Measurements from ENCODE around the gene RPN2. TPM values are rescaled to one million over a fixed set of nuclear protein-coding genes. Genes with fewer than 3 reads are reported as not detected.
A peak's percentile ranks its signal among the peaks of the same experiment; 100 is the strongest.

RPN2 gene
- total and polyA plus RNA-seq, 2 of the 13 experiments (the other 11 are each of a cell fraction or from before 2014, with no cell fraction given): 587 to 1,818 TPM

DNA sequence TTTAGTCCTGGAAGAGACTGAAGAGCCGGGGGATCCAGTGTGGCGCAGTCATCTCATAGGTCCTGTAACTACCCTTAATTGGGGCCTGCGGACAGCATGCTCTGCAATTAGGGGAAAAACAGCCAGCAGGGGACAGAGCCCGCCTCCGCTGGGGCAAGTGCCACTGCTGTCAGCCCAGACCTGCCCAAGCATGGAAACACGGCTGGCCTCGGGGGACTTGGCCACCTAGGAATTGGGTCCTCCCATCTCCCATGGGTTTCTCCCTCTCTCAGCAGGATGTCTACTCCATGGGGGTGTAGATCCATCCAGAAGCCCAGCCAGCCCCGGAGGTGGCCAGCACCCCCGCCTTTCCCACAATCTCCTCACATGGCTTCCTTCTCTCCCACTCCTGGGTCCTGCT lies 78.9 kb downstream of the RPN2 start:
- peaks cover 14 to 61% of the 10 kb centered on the region in 2 experiments; a peak in 4 of 5 replicates for H3K27me3 ChIP-seq (ENCODE audit: control insufficient read depth in 1 of 2, insufficient read depth in 2 of 2, low read length in 2 of 2)
- FAIRE-seq: no peak
- TF ChIP-seq STAG1 (CRISPR knock-in tag; IDR thresholded peaks at IDR 0.05) (peak; percentile 21), ZNF296 (CRISPR knock-in tag; conservative IDR thresholded peaks at IDR 0.05) (0 out of 2 replicates have a peak, but pooled peaks have one; percentile 43)
- TF ChIP-seq, protein P1, sequence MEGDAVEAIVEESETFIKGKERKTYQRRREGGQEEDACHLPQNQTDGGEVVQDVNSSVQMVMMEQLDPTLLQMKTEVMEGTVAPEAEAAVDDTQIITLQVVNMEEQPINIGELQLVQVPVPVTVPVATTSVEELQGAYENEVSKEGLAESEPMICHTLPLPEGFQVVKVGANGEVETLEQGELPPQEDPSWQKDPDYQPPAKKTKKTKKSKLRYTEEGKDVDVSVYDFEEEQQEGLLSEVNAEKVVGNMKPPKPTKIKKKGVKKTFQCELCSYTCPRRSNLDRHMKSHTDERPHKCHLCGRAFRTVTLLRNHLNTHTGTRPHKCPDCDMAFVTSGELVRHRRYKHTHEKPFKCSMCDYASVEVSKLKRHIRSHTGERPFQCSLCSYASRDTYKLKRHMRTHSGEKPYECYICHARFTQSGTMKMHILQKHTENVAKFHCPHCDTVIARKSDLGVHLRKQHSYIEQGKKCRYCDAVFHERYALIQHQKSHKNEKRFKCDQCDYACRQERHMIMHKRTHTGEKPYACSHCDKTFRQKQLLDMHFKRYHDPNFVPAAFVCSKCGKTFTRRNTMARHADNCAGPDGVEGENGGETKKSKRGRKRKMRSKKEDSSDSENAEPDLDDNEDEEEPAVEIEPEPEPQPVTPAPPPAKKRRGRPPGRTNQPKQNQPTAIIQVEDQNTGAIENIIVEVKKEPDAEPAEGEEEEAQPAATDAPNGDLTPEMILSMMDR (CRISPR knock-in tag; IDR thresholded peaks at IDR 0.05): peak; percentile 23; the same call in 1 of the 2 replicates
- TF ChIP-seq, protein P2, sequence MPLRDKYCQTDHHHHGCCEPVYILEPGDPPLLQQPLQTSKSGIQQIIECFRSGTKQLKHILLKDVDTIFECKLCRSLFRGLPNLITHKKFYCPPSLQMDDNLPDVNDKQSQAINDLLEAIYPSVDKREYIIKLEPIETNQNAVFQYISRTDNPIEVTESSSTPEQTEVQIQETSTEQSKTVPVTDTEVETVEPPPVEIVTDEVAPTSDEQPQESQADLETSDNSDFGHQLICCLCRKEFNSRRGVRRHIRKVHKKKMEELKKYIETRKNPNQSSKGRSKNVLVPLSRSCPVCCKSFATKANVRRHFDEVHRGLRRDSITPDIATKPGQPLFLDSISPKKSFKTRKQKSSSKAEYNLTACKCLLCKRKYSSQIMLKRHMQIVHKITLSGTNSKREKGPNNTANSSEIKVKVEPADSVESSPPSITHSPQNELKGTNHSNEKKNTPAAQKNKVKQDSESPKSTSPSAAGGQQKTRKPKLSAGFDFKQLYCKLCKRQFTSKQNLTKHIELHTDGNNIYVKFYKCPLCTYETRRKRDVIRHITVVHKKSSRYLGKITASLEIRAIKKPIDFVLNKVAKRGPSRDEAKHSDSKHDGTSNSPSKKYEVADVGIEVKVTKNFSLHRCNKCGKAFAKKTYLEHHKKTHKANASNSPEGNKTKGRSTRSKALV (CRISPR knock-in tag; IDR thresholded peaks at IDR 0.05): no peak
- no TSS peak for BruUV-seq (replicated peaks)
- 27% methylated on average over 9 of the region's 9 CpGs for WGBS (ENCODE audit: low lambda C conversion rate)
- no peaks in the 10 kb centered on the region for H3K79me2 ChIP-seq (ENCODE audit: insufficient read depth, low read length)
- intact Hi-C loops (cut with micrococcal nuclease; ENCODE audit: unreplicated experiment): no loop called here
- peak; percentile 51 for ATAC-seq
- no peaks in the 10 kb centered on the region for H4K20me1 ChIP-seq (ENCODE audit: insufficient read depth, low read length)
- no peaks in the 10 kb centered on the region for H3K9me3 ChIP-seq (ENCODE audit: low read length)
- no peak overlapping the region for H3K4me3 ChIP-seq (replicated peaks in 1 of 3; ENCODE audit: insufficient read depth in 1 of 3, low read depth in 2 of 3, low read length in 3 of 3)
- no peak overlapping the region for H3K27ac ChIP-seq (ENCODE audit: extremely low read length, insufficient read depth, low read length)
- POLR2A ChIA-PET: no interaction called here
- no peak overlapping the region for H3K9ac ChIP-seq (ENCODE audit: insufficient read depth, low read depth, low read length)
- DNase-seq (ENCODE audit: low spot score): no peak
- no peaks in the 10 kb centered on the region for H3K36me3 ChIP-seq (replicated peaks in 1 of 2; ENCODE audit: control insufficient read depth in 1 of 2, insufficient read depth in 2 of 2, low read length in 2 of 2)
- H3K4me1 ChIP-seq (ENCODE audit: insufficient read depth, low read length): no peaks in the 10 kb centered on the region
- no peak overlapping the region for H2AFZ ChIP-seq (ENCODE audit: low read length)
- in situ Hi-C loops (cut with HindIII; ENCODE audit: extremely low pct_ligation_motif_present, low pct_unique_long_range_greater_than_20kb): no loop called here
- CTCF ChIA-PET (ENCODE audit: low intra/inter-chr PET ratio, low total read pairs): no interaction called here
- no peak overlapping the region for H3K4me2 ChIP-seq (ENCODE audit: low read depth, low read length)

DNA sequence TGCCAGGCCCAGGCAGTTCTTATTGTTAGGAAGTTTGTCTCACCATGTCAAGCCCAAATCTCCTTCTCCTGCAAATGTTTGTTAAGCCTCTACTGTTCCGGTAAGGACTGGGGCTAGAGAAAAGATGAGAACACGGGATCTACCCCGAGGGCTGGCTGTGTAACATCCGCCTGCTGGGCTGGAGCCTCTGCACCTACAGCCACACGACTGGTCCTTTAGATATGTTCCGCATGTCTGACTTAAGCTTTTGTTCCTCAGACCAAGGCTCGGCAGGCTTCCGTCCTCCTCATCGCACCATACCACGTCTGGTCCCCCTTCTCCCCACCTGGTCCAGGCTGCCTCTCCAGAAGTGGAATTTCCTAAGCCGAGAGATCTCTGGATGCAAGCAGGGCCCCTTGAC lies 79.9 kb downstream of the RPN2 start:
- Histone ChIP-seq H3K36me3 (replicated peaks in 1 of 2; ENCODE audit: control insufficient read depth in 1 of 2, insufficient read depth in 2 of 2, low read length in 2 of 2) (no peaks in the 10 kb centered on the region), H3K27me3 (ENCODE audit: control insufficient read depth in 1 of 2, insufficient read depth in 2 of 2, low read length in 2 of 2) (peaks cover 12 to 62% of the 10 kb centered on the region in 2 experiments; a peak in 4 of 5 replicates), H3K79me2 (ENCODE audit: insufficient read depth, low read length) (no peaks in the 10 kb centered on the region), H3K4me2 (ENCODE audit: low read depth, low read length) (no peak overlapping the region), H4K20me1 (ENCODE audit: insufficient read depth, low read length) (no peaks in the 10 kb centered on the region), H3K9ac (ENCODE audit: insufficient read depth, low read depth, low read length) (no peak overlapping the region), H3K27ac (ENCODE audit: extremely low read length, insufficient read depth, low read length) (no peak overlapping the region), H3K9me3 (ENCODE audit: low read length) (no peaks in the 10 kb centered on the region), H3K4me3 (replicated peaks in 1 of 3; ENCODE audit: insufficient read depth in 1 of 3, low read depth in 2 of 3, low read length in 3 of 3) (no peak overlapping the region), H2AFZ (ENCODE audit: low read length) (no peak overlapping the region), H3K4me1 (ENCODE audit: insufficient read depth, low read length) (no peaks in the 10 kb centered on the region)
- ATAC-seq (0 out of 3 replicates have a peak, but pooled peaks have one; percentile 10), DNase-seq (ENCODE audit: low spot score) (no peak), FAIRE-seq (no peak)
- no TSS peak for BruUV-seq (replicated peaks)
- intact Hi-C loops (cut with micrococcal nuclease; ENCODE audit: unreplicated experiment) (no loop called here), in situ Hi-C loops (cut with HindIII; ENCODE audit: extremely low pct_ligation_motif_present, low pct_unique_long_range_greater_than_20kb) (no loop called here)
- ChIA-PET POLR2A (no interaction called here), CTCF (ENCODE audit: low intra/inter-chr PET ratio, low total read pairs) (no interaction called here)
- 39% methylated on average over 11 of the region's 11 CpGs for WGBS (ENCODE audit: low lambda C conversion rate)
- TF ChIP-seq CBFB (CRISPR knock-in tag; IDR thresholded peaks at IDR 0.05): no peak
- TF ChIP-seq, protein P3, sequence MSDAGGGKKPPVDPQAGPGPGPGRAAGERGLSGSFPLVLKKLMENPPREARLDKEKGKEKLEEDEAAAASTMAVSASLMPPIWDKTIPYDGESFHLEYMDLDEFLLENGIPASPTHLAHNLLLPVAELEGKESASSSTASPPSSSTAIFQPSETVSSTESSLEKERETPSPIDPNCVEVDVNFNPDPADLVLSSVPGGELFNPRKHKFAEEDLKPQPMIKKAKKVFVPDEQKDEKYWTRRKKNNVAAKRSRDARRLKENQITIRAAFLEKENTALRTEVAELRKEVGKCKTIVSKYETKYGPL (CRISPR knock-in tag; IDR thresholded peaks at IDR 0.05): no peak
- TF ChIP-seq HNF4G (IDR thresholded peaks at IDR 0.05; ENCODE audit: borderline replicate concordance, low read depth, low read length): no peak
- no peak for TF ChIP-seq HNF4G (CRISPR knock-in tag; IDR thresholded peaks at IDR 0.05; ENCODE audit: borderline replicate concordance, low read depth)
- TF ChIP-seq ZNF432 (CRISPR knock-in tag; IDR thresholded peaks at IDR 0.05; ENCODE audit: borderline replicate concordance): no peak
- no peak for TF ChIP-seq ZNF496 (CRISPR knock-in tag; IDR thresholded peaks at IDR 0.05; ENCODE audit: insufficient replicate concordance)
- TF ChIP-seq MIER3 (CRISPR knock-in tag; IDR thresholded peaks at IDR 0.05; ENCODE audit: borderline replicate concordance): no peak
- TF ChIP-seq FOSL1 (CRISPR knock-in tag; IDR thresholded peaks at IDR 0.05; ENCODE audit: borderline replicate concordance): no peak
- no peak for TF ChIP-seq CBX1 (IDR thresholded peaks at IDR 0.05; ENCODE audit: low read depth)
- no peak for TF ChIP-seq CBX5 (CRISPR knock-in tag; IDR thresholded peaks at IDR 0.05; ENCODE audit: borderline replicate concordance)
- TF ChIP-seq HOXA9 (CRISPR knock-in tag; IDR thresholded peaks at IDR 0.05; ENCODE audit: borderline replicate concordance): no peak
- TF ChIP-seq WIZ (CRISPR knock-in tag; IDR thresholded peaks at IDR 0.05): no peak

Data from HepG2 (cell line).